ENCODE results near the gene ERI3.

DNA sequence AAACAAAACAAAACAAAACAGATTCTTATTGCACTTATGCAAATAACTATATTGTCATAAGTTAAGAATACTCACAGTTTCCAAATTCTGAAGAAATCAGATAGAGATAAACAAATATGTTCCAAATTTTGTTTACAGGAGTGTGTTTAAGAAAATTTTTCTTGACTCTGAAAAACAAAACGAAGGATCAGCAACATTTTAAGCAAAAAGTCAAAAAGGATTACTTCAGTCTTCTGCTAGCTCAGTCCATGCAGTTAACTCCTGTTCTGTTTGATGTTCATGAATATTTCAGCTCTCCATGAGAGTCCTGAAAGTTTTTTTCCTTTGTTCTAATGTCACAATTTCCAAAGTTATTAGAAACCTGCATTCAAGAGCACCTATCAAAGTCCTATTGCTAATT is 180.4 kb downstream of the ERI3 start:
- TF ChIP-seq, protein P1, sequence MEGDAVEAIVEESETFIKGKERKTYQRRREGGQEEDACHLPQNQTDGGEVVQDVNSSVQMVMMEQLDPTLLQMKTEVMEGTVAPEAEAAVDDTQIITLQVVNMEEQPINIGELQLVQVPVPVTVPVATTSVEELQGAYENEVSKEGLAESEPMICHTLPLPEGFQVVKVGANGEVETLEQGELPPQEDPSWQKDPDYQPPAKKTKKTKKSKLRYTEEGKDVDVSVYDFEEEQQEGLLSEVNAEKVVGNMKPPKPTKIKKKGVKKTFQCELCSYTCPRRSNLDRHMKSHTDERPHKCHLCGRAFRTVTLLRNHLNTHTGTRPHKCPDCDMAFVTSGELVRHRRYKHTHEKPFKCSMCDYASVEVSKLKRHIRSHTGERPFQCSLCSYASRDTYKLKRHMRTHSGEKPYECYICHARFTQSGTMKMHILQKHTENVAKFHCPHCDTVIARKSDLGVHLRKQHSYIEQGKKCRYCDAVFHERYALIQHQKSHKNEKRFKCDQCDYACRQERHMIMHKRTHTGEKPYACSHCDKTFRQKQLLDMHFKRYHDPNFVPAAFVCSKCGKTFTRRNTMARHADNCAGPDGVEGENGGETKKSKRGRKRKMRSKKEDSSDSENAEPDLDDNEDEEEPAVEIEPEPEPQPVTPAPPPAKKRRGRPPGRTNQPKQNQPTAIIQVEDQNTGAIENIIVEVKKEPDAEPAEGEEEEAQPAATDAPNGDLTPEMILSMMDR (IDR thresholded peaks at IDR 0.05; ENCODE audit: borderline replicate concordance, extremely low read depth, low read length, poor library complexity, severe bottlenecking), result no peak
- no peak for TF ChIP-seq EZH2 (IDR thresholded peaks at IDR 0.05; ENCODE audit: borderline replicate concordance, low read depth, low read length, severe bottlenecking)

Data from DND-41 (cell line).